Measurements from ENCODE around the gene MPC1L. TPM values are rescaled to one million over a fixed set of nuclear protein-coding genes. Genes with fewer than 3 reads are reported as not detected.
A peak's percentile ranks its signal among the peaks of the same experiment; 100 is the strongest.
"Not testable (repeated sequence)": the region's sequence is repeated elsewhere in the genome, so short reads cannot be mapped to it uniquely, and the experiment has no call there.

Gene MPC1L
- total RNA-seq, 1 experiment from 2014 or later: not detected

GRCh38 chrX:40575411-40575810 lies 47.8 kb upstream of the MPC1L start:
- H3K36me3 Mint-ChIP-seq; H3K4me3 Mint-ChIP-seq; H3K27me3 Mint-ChIP-seq (ENCODE audit: low read depth); POLR2A ChIA-PET; H3K9me3 Mint-ChIP-seq; DNase-seq (ENCODE audit: low spot score); ATAC-seq; H3K27ac Mint-ChIP-seq; CTCF ChIA-PET: not testable (repeated sequence)
- TF ChIP-seq USF2 (CRISPR knock-in tag; IDR thresholded peaks at IDR 0.05) (peak; percentile 60), USF1 (CRISPR knock-in tag; IDR thresholded peaks at IDR 0.05) (peak; percentile 32; the same call in 1 of the 2 replicates)
- H3K4me1 Mint-ChIP-seq: peaks cover 11% of the 10 kb centered on the region

- H3K27ac Mint-ChIP-seq: no peak overlapping the region
- no peaks in the 10 kb centered on the region for H3K9me3 Mint-ChIP-seq
- no peak for ATAC-seq
- no peak overlapping the region for H3K4me3 Mint-ChIP-seq
- no peak for DNase-seq (ENCODE audit: low spot score)
- H3K4me1 Mint-ChIP-seq: peaks cover 3% of the 10 kb centered on the region; the same call in 1 of the 2 replicates
- POLR2A ChIA-PET: no interaction called here
- CTCF ChIA-PET: no interaction called here
- TF ChIP-seq TEAD4 (CRISPR knock-in tag; IDR thresholded peaks at IDR 0.05): no peak
- TF ChIP-seq TEAD1 (CRISPR knock-in tag; IDR thresholded peaks at IDR 0.05): no peak
- no peak for TF ChIP-seq NR1H2 (CRISPR knock-in tag; IDR thresholded peaks at IDR 0.05)
- no peak for TF ChIP-seq MAX (CRISPR knock-in tag; IDR thresholded peaks at IDR 0.05)
- TF ChIP-seq OVOL2 (CRISPR knock-in tag; IDR thresholded peaks at IDR 0.05; ENCODE audit: borderline replicate concordance): no peak
- TF ChIP-seq NFATC4 (CRISPR knock-in tag; IDR thresholded peaks at IDR 0.05): no peak
- no peak for TF ChIP-seq TP53 (CRISPR knock-in tag; IDR thresholded peaks at IDR 0.05)
- no peaks in the 10 kb centered on the region for H3K27me3 Mint-ChIP-seq (ENCODE audit: low read depth)
- H3K36me3 Mint-ChIP-seq: no peaks in the 10 kb centered on the region
Measured at GRCh38 chrX:40576291-40576690, 46.9 kb upstream of the MPC1L start.

GRCh38 chrX:40578039-40578695 lies 45.1 kb upstream of the MPC1L start:
- CTCF ChIA-PET: no interaction called here

GRCh38 chrX:40579141-40579540 lies 44.1 kb upstream of the MPC1L start:
- Mint-ChIP-seq H3K4me3 (no peak overlapping the region), H3K4me1 (peaks cover 8% of the 10 kb centered on the region), H3K36me3 (no peaks in the 10 kb centered on the region), H3K9me3 (no peaks in the 10 kb centered on the region), H3K27me3 (ENCODE audit: low read depth) (no peaks in the 10 kb centered on the region), H3K27ac (no peak overlapping the region)
- CTCF ChIA-PET: no interaction called here
- POLR2A ChIA-PET: no interaction called here
- ATAC-seq (no peak), DNase-seq (ENCODE audit: low spot score) (no peak)
- TF ChIP-seq MYBL2 (CRISPR knock-in tag; IDR thresholded peaks at IDR 0.05) (no peak), TCF7 (CRISPR knock-in tag; IDR thresholded peaks at IDR 0.05; ENCODE audit: low read depth) (no peak), E2F1 (CRISPR knock-in tag; IDR thresholded peaks at IDR 0.05) (no peak), ZNF138 (CRISPR knock-in tag; conservative IDR thresholded peaks at IDR 0.05) (no peak), ERG (CRISPR knock-in tag; IDR thresholded peaks at IDR 0.05) (no peak), ZMAT4 (CRISPR knock-in tag; IDR thresholded peaks at IDR 0.05) (no peak), ZBTB43 (CRISPR knock-in tag; IDR thresholded peaks at IDR 0.05) (no peak), NR2C2 (CRISPR knock-in tag; IDR thresholded peaks at IDR 0.05) (no peak)

More at GRCh38 chrX:40578039-40578695, 45.1 kb upstream of the MPC1L start:
- no peak overlapping the region for H3K4me3 Mint-ChIP-seq
- no peak for ATAC-seq
- peaks cover 8% of the 10 kb centered on the region for H3K4me1 Mint-ChIP-seq
- TF ChIP-seq RELA (CRISPR knock-in tag; IDR thresholded peaks at IDR 0.05; ENCODE audit: borderline replicate concordance): no peak
- no peak for TF ChIP-seq IRF1 (CRISPR knock-in tag; IDR thresholded peaks at IDR 0.05)
- no peak for TF ChIP-seq ZNF317 (CRISPR knock-in tag; IDR thresholded peaks at IDR 0.05; ENCODE audit: borderline replicate concordance, low read depth)
- TF ChIP-seq ZNF232 (CRISPR knock-in tag; IDR thresholded peaks at IDR 0.05): no peak
- no peak for TF ChIP-seq E2F4 (CRISPR knock-in tag; IDR thresholded peaks at IDR 0.05; ENCODE audit: borderline replicate concordance, low read depth)
- H3K9me3 Mint-ChIP-seq: no peaks in the 10 kb centered on the region
- no peaks in the 10 kb centered on the region for H3K36me3 Mint-ChIP-seq
- no peak for DNase-seq (ENCODE audit: low spot score)
- no peak overlapping the region for H3K27ac Mint-ChIP-seq
- POLR2A ChIA-PET: no interaction called here
- H3K27me3 Mint-ChIP-seq (ENCODE audit: low read depth): no peaks in the 10 kb centered on the region

All from WTC11 (cell line).